ENCODE measurements around the gene CFAP119.

Gene CFAP119

GRCh38 chr16:30779596-30779995 is 17.7 kb upstream of the CFAP119 start:
- TF ChIP-seq, protein P1, sequence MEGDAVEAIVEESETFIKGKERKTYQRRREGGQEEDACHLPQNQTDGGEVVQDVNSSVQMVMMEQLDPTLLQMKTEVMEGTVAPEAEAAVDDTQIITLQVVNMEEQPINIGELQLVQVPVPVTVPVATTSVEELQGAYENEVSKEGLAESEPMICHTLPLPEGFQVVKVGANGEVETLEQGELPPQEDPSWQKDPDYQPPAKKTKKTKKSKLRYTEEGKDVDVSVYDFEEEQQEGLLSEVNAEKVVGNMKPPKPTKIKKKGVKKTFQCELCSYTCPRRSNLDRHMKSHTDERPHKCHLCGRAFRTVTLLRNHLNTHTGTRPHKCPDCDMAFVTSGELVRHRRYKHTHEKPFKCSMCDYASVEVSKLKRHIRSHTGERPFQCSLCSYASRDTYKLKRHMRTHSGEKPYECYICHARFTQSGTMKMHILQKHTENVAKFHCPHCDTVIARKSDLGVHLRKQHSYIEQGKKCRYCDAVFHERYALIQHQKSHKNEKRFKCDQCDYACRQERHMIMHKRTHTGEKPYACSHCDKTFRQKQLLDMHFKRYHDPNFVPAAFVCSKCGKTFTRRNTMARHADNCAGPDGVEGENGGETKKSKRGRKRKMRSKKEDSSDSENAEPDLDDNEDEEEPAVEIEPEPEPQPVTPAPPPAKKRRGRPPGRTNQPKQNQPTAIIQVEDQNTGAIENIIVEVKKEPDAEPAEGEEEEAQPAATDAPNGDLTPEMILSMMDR (IDR thresholded peaks at IDR 0.05; ENCODE audit: extremely low read depth, missing control alignments) = no peak
- no peak for DNase-seq (ENCODE audit: low spot score)

- no peak for DNase-seq (ENCODE audit: low spot score)
- TF ChIP-seq, protein P1 (IDR thresholded peaks at IDR 0.05; ENCODE audit: extremely low read depth, missing control alignments) = no peak
Observed at GRCh38 chr16:30778549-30779244, 16.8 kb upstream of the CFAP119 start.

DNA sequence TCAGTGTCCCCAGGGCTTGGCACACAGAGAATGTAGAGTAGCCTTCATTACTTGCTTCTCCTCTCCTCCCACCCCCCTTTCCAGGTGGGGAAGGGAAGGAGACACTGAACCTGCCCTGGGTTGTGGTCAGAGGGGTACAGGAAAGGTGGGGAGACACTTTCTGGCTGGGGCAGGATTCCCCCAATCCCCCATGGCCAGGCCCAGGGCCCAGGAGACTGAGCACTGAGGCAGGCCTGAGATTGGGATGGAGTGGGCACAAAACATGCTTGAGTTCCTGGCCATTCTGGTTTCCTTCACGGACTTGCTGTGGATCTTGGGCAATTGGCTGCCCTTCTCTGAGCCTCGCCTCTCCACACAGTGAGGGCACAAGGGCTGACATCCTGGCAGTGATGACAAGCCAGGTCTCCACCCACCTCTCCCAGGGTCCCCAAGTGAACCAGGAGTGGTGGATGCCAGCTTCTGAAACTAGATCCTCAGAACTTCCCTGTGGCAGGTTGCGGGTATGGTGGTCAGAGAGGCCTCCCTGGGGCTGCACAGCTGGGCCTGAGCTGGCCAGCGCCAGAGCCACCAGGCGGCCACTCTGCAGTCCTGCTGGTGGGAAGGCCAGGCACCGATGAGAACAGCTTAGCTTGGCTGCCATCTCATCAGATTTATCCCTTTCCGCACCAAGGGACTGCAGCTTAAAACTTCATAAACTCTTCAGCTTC is 15.9 kb upstream of the CFAP119 start:
- DNase-seq (ENCODE audit: low spot score) = no peak
- TF ChIP-seq, protein P1 (IDR thresholded peaks at IDR 0.05; ENCODE audit: extremely low read depth, missing control alignments) = no peak

GRCh38 chr16:30775392-30776188 is 13.7 kb upstream of the CFAP119 start:
- peak; percentile 87 for DNase-seq (ENCODE audit: low spot score)
- TF ChIP-seq, protein P1 (IDR thresholded peaks at IDR 0.05; ENCODE audit: extremely low read depth, missing control alignments) = no peak

- TF ChIP-seq, protein P1 (IDR thresholded peaks at IDR 0.05; ENCODE audit: extremely low read depth, missing control alignments) = no peak
- DNase-seq (ENCODE audit: low spot score) = no peak
Observed at GRCh38 chr16:30775131-30775391, 13.2 kb upstream of the CFAP119 start.

- DNase-seq (ENCODE audit: low spot score) = no peak
- TF ChIP-seq, protein P1 (IDR thresholded peaks at IDR 0.05; ENCODE audit: extremely low read depth, missing control alignments) = no peak
Observed at GRCh38 chr16:30774367-30775130, 12.7 kb upstream of the CFAP119 start.
